ENCODE results near the gene NKIRAS2.

The NKIRAS2 gene

GRCh38 chr17:42019509-42020404, at the start of gene NKIRAS2:
NKIRAS2 (plus strand) TSS chr17:42020090; CDS start chr17:42021578, 1,488 bp downstream.
- no peak for FAIRE-seq

GRCh38 chr17:41970901-41971331, 49.0 kb upstream of the NKIRAS2 start:
- no peak for FAIRE-seq

More at GRCh38 chr17:42019509-42020404, at the start of gene NKIRAS2:
- peak; percentile 73 for TF ChIP-seq POLR2A (IDR thresholded peaks at IDR 0.05; ENCODE audit: low read depth, low read length)
- peak; percentile 89 for DNase-seq (ENCODE audit: insufficient read length, low spot score)

GRCh38 chr17:41971721-41972523, 48.0 kb upstream of the NKIRAS2 start:
- DNase-seq (ENCODE audit: insufficient read length, low spot score) = no peak
- no peak for TF ChIP-seq POLR2A (IDR thresholded peaks at IDR 0.05; ENCODE audit: low read depth, low read length)
- no peak for FAIRE-seq

More at GRCh38 chr17:41970901-41971331, 49.0 kb upstream of the NKIRAS2 start:
- DNase-seq (ENCODE audit: insufficient read length, low spot score) = no peak
- TF ChIP-seq POLR2A (IDR thresholded peaks at IDR 0.05; ENCODE audit: low read depth, low read length) = no peak

- TF ChIP-seq POLR2A (IDR thresholded peaks at IDR 0.05; ENCODE audit: low read depth, low read length) = no peak
- FAIRE-seq (no peak), DNase-seq (ENCODE audit: insufficient read length, low spot score) (no peak)
Observed at GRCh38 chr17:41972571-41973407, 47.1 kb upstream of the NKIRAS2 start.

GRCh38 chr17:41973408-41973811, 46.5 kb upstream of the NKIRAS2 start:
- no peak for TF ChIP-seq POLR2A (IDR thresholded peaks at IDR 0.05; ENCODE audit: low read depth, low read length)
- no peak for DNase-seq (ENCODE audit: insufficient read length, low spot score)

GRCh38 chr17:41974031-41974430, 45.9 kb upstream of the NKIRAS2 start:
- no peak for TF ChIP-seq POLR2A (IDR thresholded peaks at IDR 0.05; ENCODE audit: low read depth, low read length)
- FAIRE-seq (no peak), DNase-seq (ENCODE audit: insufficient read length, low spot score) (no peak)

More at GRCh38 chr17:41973408-41973811, 46.5 kb upstream of the NKIRAS2 start:
- no peak for FAIRE-seq

- no peak for DNase-seq (ENCODE audit: insufficient read length, low spot score)
- no peak for FAIRE-seq
- TF ChIP-seq POLR2A (IDR thresholded peaks at IDR 0.05; ENCODE audit: low read depth, low read length) = no peak
Observed at GRCh38 chr17:41974658-41975057, 45.2 kb upstream of the NKIRAS2 start.

- FAIRE-seq (no peak), DNase-seq (ENCODE audit: insufficient read length, low spot score) (no peak)
- TF ChIP-seq POLR2A (IDR thresholded peaks at IDR 0.05; ENCODE audit: low read depth, low read length) = no peak
Observed at GRCh38 chr17:41975099-41976083, 44.5 kb upstream of the NKIRAS2 start.

GRCh38 chr17:41976142-41976768, 43.6 kb upstream of the NKIRAS2 start:
- no peak for TF ChIP-seq POLR2A (IDR thresholded peaks at IDR 0.05; ENCODE audit: low read depth, low read length)
- FAIRE-seq (no peak), DNase-seq (ENCODE audit: insufficient read length, low spot score) (no peak)

GRCh38 chr17:41977991-41978390, 41.9 kb upstream of the NKIRAS2 start:
- no peak for FAIRE-seq
- DNase-seq (ENCODE audit: insufficient read length, low spot score) = no peak
- TF ChIP-seq POLR2A (IDR thresholded peaks at IDR 0.05; ENCODE audit: low read depth, low read length) = no peak

- DNase-seq (ENCODE audit: insufficient read length, low spot score) (no peak), FAIRE-seq (no peak)
- TF ChIP-seq POLR2A (IDR thresholded peaks at IDR 0.05; ENCODE audit: low read depth, low read length) = no peak
Observed at GRCh38 chr17:41982026-41982760, 37.7 kb upstream of the NKIRAS2 start.
